Panc1 (cell line): ENCODE results near the gene FN1. TPM values are rescaled to one million over a fixed set of nuclear protein-coding genes. Genes with fewer than 3 reads are reported as not detected.
"Not testable (repeated sequence)": the region's sequence is repeated elsewhere in the genome, so short reads cannot be mapped to it uniquely, and the experiment has no call there.

ENCODE experiments used
- ATAC-seq: fragments of 200-7000 bp; cut with Tn5 transposase; 2 replicates; pipeline ENCODE4 v1.9.1; 2020; ENCODE audit warnings: mild to moderate bottlenecking, moderate library complexity
- BruUV-seq: library from RNA; stranded (reverse); fragments of 400-500 nt; replicated peaks from 2 replicates; lab custom pipeline; 2021; lab: Mats Ljungman, UMichigan
- CTCF ChIA-PET: fragments of 300-600 bp; sonication (Branson Sonifier 250); formaldehyde crosslinking; loops from one replicate; lab custom pipeline; 2022; ENCODE audit warnings: antibody characterized with exemption; lab: Charles Lee
- POLR2A ChIA-PET: fragments of 300-600 bp; sonication (Branson Sonifier 250); formaldehyde crosslinking; loops from one replicate; lab custom pipeline; 2022; ENCODE audit warnings: antibody characterized with exemption; lab: Charles Lee
- DNase-seq: peaks from one replicate; pipeline ENCODE4 v3.0.0-alpha.2; 2010; ENCODE audit warnings: low read depth, low spot score
- H3K27ac ChIP-seq: 2 replicates; pipeline ENCODE4 v1.5.1; 2011; ENCODE audit warnings: mild to moderate bottlenecking, low read length, inconsistent platforms
- H3K27me3 ChIP-seq: fragments of 200-500 bp; sonication (Bioruptor generic); 2 replicates; pipeline ENCODE4 v1.6.0; 2014; ENCODE audit warnings: low read length, inconsistent platforms; ENCODE audit not compliant: control insufficient read depth, insufficient read depth
- H3K36me3 ChIP-seq: fragments of 200-500 bp; sonication (Bioruptor generic); 2 replicates; pipeline ENCODE4 v1.5.1; 2014; ENCODE audit warnings: inconsistent platforms, mild to moderate bottlenecking, low read length, moderate library complexity; ENCODE audit not compliant: control insufficient read depth, insufficient read depth
- H3K4me1 ChIP-seq: 2 replicates; pipeline ENCODE4 v1.5.1; 2011; ENCODE audit warnings: inconsistent platforms, mild to moderate bottlenecking, low read length, moderate library complexity; ENCODE audit not compliant: control insufficient read depth, insufficient read depth
- H3K4me3 ChIP-seq, 2 experiments: 2 replicates each; pipeline ENCODE4 v1.5.1; 2011 to 2012; ENCODE audit warnings: low read depth in 2 of 2, low read length in 2 of 2, mild to moderate bottlenecking in 2 of 2, inconsistent platforms in 1 of 2, moderate library complexity in 1 of 2
- H3K9me3 ChIP-seq: fragments of 200-500 bp; sonication (Bioruptor generic); 2 replicates; pipeline ENCODE4 v1.5.1; 2014; ENCODE audit warnings: low read depth, mild to moderate bottlenecking, inconsistent platforms, low read length, moderate library complexity; ENCODE audit not compliant: control insufficient read depth, insufficient read depth
- CTCF ChIP-seq: fragments of 450-650 bp; IDR thresholded peaks from 2 replicates; pipeline ENCODE4 v1.5.1; 2017; ENCODE audit warnings: mild to moderate bottlenecking
- POLR2AphosphoS5 ChIP-seq: IDR thresholded peaks from 2 replicates; pipeline ENCODE4 v1.6.1; 2012; ENCODE audit warnings: mild to moderate bottlenecking, low read depth, low read length, moderate library complexity
- REST ChIP-seq, 2 experiments: IDR thresholded peaks; 2 replicates each; pipeline ENCODE4 v1.6.1; 2011 to 2012; ENCODE audit warnings: low read depth in 2 of 2, control low read depth in 1 of 2, low read length in 1 of 2, mild to moderate bottlenecking in 1 of 2, moderate library complexity in 1 of 2; ENCODE audit not compliant: insufficient read depth in 1 of 2
- SIN3A ChIP-seq: IDR thresholded peaks from 2 replicates; pipeline ENCODE4 v1.6.1; 2012; ENCODE audit warnings: low read depth, mild to moderate bottlenecking, low read length, moderate library complexity, borderline replicate concordance; ENCODE audit not compliant: insufficient read depth
- TCF7L2 ChIP-seq: IDR thresholded peaks from 2 replicates; pipeline ENCODE4 v1.6.1; 2011; ENCODE audit warnings: mild to moderate bottlenecking, low read depth, low read length, inconsistent platforms
- in situ Hi-C: cut with HindIII; loops from 2 replicates; pipeline ENCODE4 v1.10.0; 2016; ENCODE audit warnings: low sequenced_read_pairs, low pct_unique_long_range_greater_than_20kb
- intact Hi-C: fragments of 100-400 bp; cut with micrococcal nuclease; formaldehyde crosslinking; loops from one replicate; pipeline ENCODE4 v1.10.0; 2022; ENCODE audit not compliant: unreplicated experiment
- total RNA-seq: library from RNA; stranded (reverse); gene quantifications from one replicate; pipeline ENCODE4 v1.2.1, GENCODE V29; 2021; ENCODE audit not compliant: unreplicated experiment

The FN1 gene
- total RNA-seq, 1 experiment from 2014 or later: 4.2 TPM

GRCh38 chr2:215409331-215410127 is 26.3 kb downstream of the FN1 start:
- TF ChIP-seq POLR2AphosphoS5 (no peak), TCF7L2 (no peak), REST (IDR thresholded peaks at IDR 0.05; ENCODE audit: insufficient read depth in 1 of 2, low read depth in 2 of 2, low read length in 1 of 2) (no peak), SIN3A (no peak), CTCF (no peak)
- Histone ChIP-seq H3K9me3 (no peaks in the 10 kb centered on the region), H3K4me3 (no peak overlapping the region), H3K4me1 (no peaks in the 10 kb centered on the region), H3K27ac (no peak overlapping the region), H3K36me3 (no peaks in the 10 kb centered on the region), H3K27me3 (0 out of 2 replicates have a peak, but pooled peaks cover 2% of the 10 kb centered on the region)
- CTCF ChIA-PET: no interaction called here
- BruUV-seq: no TSS peak
- ATAC-seq (no peak), DNase-seq (no peak)
- in situ Hi-C loops (no loop called here), intact Hi-C loops (no loop called here)
- POLR2A ChIA-PET: no interaction called here

- H3K27me3 ChIP-seq, H3K4me1 ChIP-seq, POLR2A ChIA-PET, BruUV-seq, DNase-seq, H3K27ac ChIP-seq, H3K4me3 ChIP-seq, H3K9me3 ChIP-seq, in situ Hi-C loops, H3K36me3 ChIP-seq, ATAC-seq, intact Hi-C loops, CTCF ChIA-PET: not testable (repeated sequence)
Measured at GRCh38 chr2:215408441-215408840, 27.4 kb downstream of the FN1 start.

- in situ Hi-C loops: no loop called here
Measured at GRCh38 chr2:215407590-215408264, 28.1 kb downstream of the FN1 start.

More at GRCh38 chr2:215407590-215408264, 28.1 kb downstream of the FN1 start:
- Histone ChIP-seq H3K9me3 (no peaks in the 10 kb centered on the region), H3K36me3 (no peaks in the 10 kb centered on the region), H3K27ac (no peak overlapping the region), H3K27me3 (0 out of 2 replicates have a peak, but pooled peaks cover 2% of the 10 kb centered on the region), H3K4me1 (no peaks in the 10 kb centered on the region), H3K4me3 (no peak overlapping the region)
- TF ChIP-seq POLR2AphosphoS5: no peak
- no peak for TF ChIP-seq CTCF
- no peak for TF ChIP-seq SIN3A
- TF ChIP-seq TCF7L2: no peak
- TF ChIP-seq REST (IDR thresholded peaks at IDR 0.05; ENCODE audit: insufficient read depth in 1 of 2, low read depth in 2 of 2, low read length in 1 of 2): no peak
- ATAC-seq (no peak), DNase-seq (no peak)
- BruUV-seq: no TSS peak
- POLR2A ChIA-PET: no interaction called here
- intact Hi-C loops: no loop called here
- CTCF ChIA-PET: no interaction called here
